Testis (tissue), 2 donors: ENCODE results near the gene SFXN2.

ENCODE experiments used
- CTCF ChIP-seq, 3 experiments: fragments of 450-650 bp in 2 of 3; fragments of 200-600 bp in 1 of 3; sonication (generic) in 1 of 3; IDR thresholded peaks; one replicate each; pipeline ENCODE4 v1.5.1; 2016 to 2019; ENCODE audit warnings: antibody characterized with exemption in 3 of 3, mild to moderate bottlenecking in 2 of 3, moderate library complexity in 1 of 3
- POLR2A ChIP-seq: fragments of 450-650 bp; IDR thresholded peaks from one replicate; pipeline ENCODE4 v1.6.1; 2017; ENCODE audit warnings: antibody characterized with exemption, mild to moderate bottlenecking, moderate library complexity

GRCh38 chr10:102683736-102684135, 30.7 kb upstream of the SFXN2 start:
- no peak for TF ChIP-seq POLR2A
- TF ChIP-seq CTCF (IDR thresholded peaks at IDR 0.05) = no peak
